ENCODE results near the gene CDH13.

DNA sequence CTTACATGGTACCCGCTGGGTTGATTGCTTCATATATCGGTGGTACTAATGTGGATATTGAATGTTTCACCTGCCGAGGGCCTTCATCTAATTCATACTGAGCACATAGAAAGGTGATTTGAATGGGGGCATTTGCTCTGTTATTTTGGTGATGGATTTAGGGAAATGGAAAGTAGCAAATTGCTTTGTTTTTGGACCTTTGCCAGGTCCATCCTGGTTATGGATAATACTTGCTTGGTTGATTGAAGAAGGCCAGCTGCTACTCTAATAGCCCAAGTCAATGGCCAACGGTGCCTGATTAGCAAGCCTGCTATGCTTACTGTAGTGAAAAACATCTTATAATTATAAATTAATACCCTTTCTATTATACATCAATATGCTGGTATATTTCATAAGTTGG, 253.6 kb downstream of the CDH13 start:
- no peak for TF ChIP-seq POLR2A (IDR thresholded peaks at IDR 0.05; ENCODE audit: low read depth, low read length)
- TF ChIP-seq CTCF (IDR thresholded peaks at IDR 0.05; ENCODE audit: extremely low read depth in 1 of 2, insufficient read depth in 1 of 2, low read depth in 1 of 2, low read length in 2 of 2): no peak
- TF ChIP-seq POLR2AphosphoS5 (IDR thresholded peaks at IDR 0.05; ENCODE audit: insufficient read depth, low read depth, low read length): no peak
- TF ChIP-seq EZH2 (IDR thresholded peaks at IDR 0.05; ENCODE audit: borderline replicate concordance, low read depth, low read length, severe bottlenecking): no peak
- TF ChIP-seq MAX (IDR thresholded peaks at IDR 0.05; ENCODE audit: insufficient read depth, insufficient read length): no peak
- TF ChIP-seq JUN (IDR thresholded peaks at IDR 0.05; ENCODE audit: borderline replicate concordance, insufficient read depth, insufficient read length, low read depth): no peak
- no peak for TF ChIP-seq FOS (IDR thresholded peaks at IDR 0.05; ENCODE audit: borderline replicate concordance, insufficient read depth, low read length)
- no peak for TF ChIP-seq MYC (IDR thresholded peaks at IDR 0.05; ENCODE audit: low read depth, low read length)

Data from endothelial cell of umbilical vein (primary cell).